ENCODE measurements around the gene NRARP.

DNA sequence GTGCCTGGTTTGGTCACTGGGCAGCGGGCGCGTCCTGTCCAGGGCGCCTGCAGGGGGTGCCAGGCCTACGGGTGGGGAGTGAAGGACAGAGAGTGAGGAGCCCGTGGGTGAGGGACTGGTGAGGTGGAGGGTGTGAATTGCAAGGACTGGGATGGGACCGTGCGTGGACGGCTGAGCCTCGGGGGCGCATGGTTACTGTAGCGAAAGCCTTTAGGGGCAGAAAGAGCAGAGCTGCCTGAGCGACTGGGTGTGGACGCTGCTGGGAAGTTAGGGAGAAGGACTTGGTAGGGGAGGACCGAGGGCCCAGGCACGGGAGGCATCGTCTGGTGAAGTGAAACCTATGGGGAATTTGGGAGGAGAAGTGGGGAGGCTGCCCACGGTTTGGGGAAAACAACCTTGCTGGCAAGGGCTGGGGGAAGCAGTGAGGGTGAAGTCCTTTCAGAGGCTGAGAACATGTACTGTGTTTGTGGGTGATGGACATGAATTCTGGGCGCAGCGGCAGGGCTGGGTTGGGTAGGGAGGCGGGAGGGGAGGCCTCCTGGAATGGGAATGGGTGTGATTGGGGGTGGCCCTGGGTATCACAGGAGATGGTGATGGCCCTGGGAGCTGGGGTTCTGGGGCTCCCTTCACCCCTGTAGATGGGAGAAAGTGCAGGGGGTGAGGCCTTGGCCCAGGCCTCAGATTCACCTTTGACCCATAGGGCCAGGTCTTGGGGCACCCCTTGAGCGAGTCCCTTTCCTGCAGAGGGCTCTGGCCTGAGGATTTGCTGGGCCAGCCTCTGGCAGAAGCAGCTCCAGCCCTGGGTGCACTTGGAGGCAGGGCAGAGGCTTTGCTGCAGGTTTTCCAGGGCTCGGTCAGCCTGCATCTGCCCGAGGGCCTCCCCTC is 26.2 kb downstream of the NRARP start:
- TF ChIP-seq, protein P1, sequence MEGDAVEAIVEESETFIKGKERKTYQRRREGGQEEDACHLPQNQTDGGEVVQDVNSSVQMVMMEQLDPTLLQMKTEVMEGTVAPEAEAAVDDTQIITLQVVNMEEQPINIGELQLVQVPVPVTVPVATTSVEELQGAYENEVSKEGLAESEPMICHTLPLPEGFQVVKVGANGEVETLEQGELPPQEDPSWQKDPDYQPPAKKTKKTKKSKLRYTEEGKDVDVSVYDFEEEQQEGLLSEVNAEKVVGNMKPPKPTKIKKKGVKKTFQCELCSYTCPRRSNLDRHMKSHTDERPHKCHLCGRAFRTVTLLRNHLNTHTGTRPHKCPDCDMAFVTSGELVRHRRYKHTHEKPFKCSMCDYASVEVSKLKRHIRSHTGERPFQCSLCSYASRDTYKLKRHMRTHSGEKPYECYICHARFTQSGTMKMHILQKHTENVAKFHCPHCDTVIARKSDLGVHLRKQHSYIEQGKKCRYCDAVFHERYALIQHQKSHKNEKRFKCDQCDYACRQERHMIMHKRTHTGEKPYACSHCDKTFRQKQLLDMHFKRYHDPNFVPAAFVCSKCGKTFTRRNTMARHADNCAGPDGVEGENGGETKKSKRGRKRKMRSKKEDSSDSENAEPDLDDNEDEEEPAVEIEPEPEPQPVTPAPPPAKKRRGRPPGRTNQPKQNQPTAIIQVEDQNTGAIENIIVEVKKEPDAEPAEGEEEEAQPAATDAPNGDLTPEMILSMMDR (IDR thresholded peaks at IDR 0.05): no peak
- TF ChIP-seq POLR2AphosphoS5 (IDR thresholded peaks at IDR 0.05) (no peak), POLR2A (IDR thresholded peaks at IDR 0.05) (no peak), EP300 (IDR thresholded peaks at IDR 0.05) (no peak)
